Transverse colon (tissue), 4 donors: ENCODE measurements around the gene PXN. TPM values are rescaled to one million over a fixed set of nuclear protein-coding genes. Genes with fewer than 3 reads are reported as not detected.
A peak's percentile ranks its signal among the peaks of the same experiment; 100 is the strongest.

ENCODE experiments used
- DNase-seq: peaks from one replicate; pipeline ENCODE4 v3.0.0-alpha.2; 2019
- H3K27ac ChIP-seq, 4 donors: fragments of 200-600 bp; sonication (generic); 2 replicates each; pipeline ENCODE4 v1.5.1; 2016 to 2018; ENCODE audit warnings: inconsistent platforms in 4 of 4
- H3K27me3 ChIP-seq: fragments of 200-600 bp; sonication (generic); 2 replicates; pipeline ENCODE4 v1.5.1; 2017; ENCODE audit warnings: inconsistent platforms
- H3K36me3 ChIP-seq, 4 donors: fragments of 200-600 bp; sonication (generic); 2 replicates each; pipeline ENCODE4 v1.5.1; 2017 to 2019; ENCODE audit warnings: inconsistent platforms in 4 of 4
- H3K4me1 ChIP-seq, 4 donors: fragments of 200-600 bp; sonication (generic); 2 replicates each; pipeline ENCODE4 v1.5.1; 2017 to 2020; ENCODE audit warnings: inconsistent platforms in 4 of 4
- H3K4me3 ChIP-seq, 4 donors: fragments of 200-600 bp; sonication (generic); 1 replicate in 1 of 4; 2 replicates in 3 of 4; pipeline versions ENCODE4 v1.5.1 to v1.6.1; 2017 to 2019; ENCODE audit warnings: inconsistent platforms in 4 of 4
- H3K9me3 ChIP-seq, 2 donors: fragments of 200-600 bp; sonication (generic); 2 replicates each; pipeline ENCODE4 v1.5.1; 2017 to 2019; ENCODE audit warnings: inconsistent platforms in 2 of 2
- CTCF ChIP-seq, 5 experiments: fragments of 200-600 bp in 3 of 5; fragments of 450-650 bp in 2 of 5; sonication (generic) in 3 of 5; IDR thresholded peaks; 1 replicate in 2 of 5; 2 replicates in 3 of 5; pipeline ENCODE4 v1.5.1; 2016 to 2017; ENCODE audit warnings: antibody characterized with exemption in 5 of 5, inconsistent platforms in 3 of 5, mild to moderate bottlenecking in 2 of 5, moderate library complexity in 1 of 5
- EP300 ChIP-seq: sonication (generic); formaldehyde crosslinking; IDR thresholded peaks from one replicate; pipeline ENCODE4 v1.6.1; 2017; ENCODE audit warnings: antibody characterized with exemption, low read depth
- POLR2A ChIP-seq: fragments of 450-650 bp; IDR thresholded peaks from one replicate; pipeline ENCODE4 v1.6.1; 2016; ENCODE audit warnings: antibody characterized with exemption, mild to moderate bottlenecking, moderate library complexity
- POLR2AphosphoS5 ChIP-seq, 3 donors: sonication (generic); formaldehyde crosslinking; IDR thresholded peaks; one replicate each; pipeline ENCODE4 v1.6.1; 2016; ENCODE audit warnings: antibody characterized with exemption in 3 of 3
- whole genome bisulfite sequencing, 2 donors: methylation state at CpG; one replicate each; pipeline ENCODE4 v1.1.5; 2018; ENCODE audit warnings: low coverage in 1 of 2; 5-methylcytosine and 5-hydroxymethylcytosine counted together
- in situ Hi-C, 4 donors: fragments of 200-750 bp; cut with MboI; loops; one replicate each; pipeline versions ENCODE4 v1.15.0 to v1.15.1; 2017; ENCODE audit warnings: low sequenced_read_pairs in 3 of 4, low pct_ligation_motif_present in 1 of 4, low pct_unique_long_range_greater_than_20kb in 1 of 4
- intact Hi-C: fragments of 100-400 bp; cut with DNase I; formaldehyde crosslinking; loops from one replicate; pipeline ENCODE4 v1.15.1; 2023; ENCODE audit warnings: low total_unique reads
- total RNA-seq, 4 donors: library from RNA; depleted of rRNA; stranded (reverse); fragments of >200 nt; gene quantifications; one replicate each; pipeline ENCODE4 v1.1.0, GENCODE V29; 2016

Gene PXN
- total RNA-seq, 4 donors from 2014 or later = 101 to 328 (median 198) TPM

GRCh38 chr12:120228291-120229070 lies 37.0 kb downstream of the PXN start:
- H3K27me3 ChIP-seq = no peaks in the 10 kb centered on the region
- 18% methylated on average over 21 of the region's 23 CpGs; no CpG with 5 or more reads in 1 of the 2 donors for WGBS, 2 donors
- in situ Hi-C loops (loop anchor here in 1 of 4 donors (5.0 kb wide), 1 partner anchor 44 kb away; no protein-coding TSS in a partner anchor), intact Hi-C loops (loop anchor here (2.0 kb wide), 1 partner anchor 36 kb away; the partner anchor contains the start of gene PXN)
- H3K9me3 ChIP-seq = no peaks in the 10 kb centered on the region
- peaks cover 63 to 98% (median 91%) of the 10 kb centered on the region in 4 donors for H3K4me1 ChIP-seq
- peak; percentile 94 for DNase-seq
- H3K4me3 ChIP-seq = no peak overlapping the region
- H3K36me3 ChIP-seq = no peaks in the 10 kb centered on the region
- H3K27ac ChIP-seq = peak overlapping the region; percentile 88 to 92 (median 90)
- TF ChIP-seq POLR2A = no peak
- TF ChIP-seq POLR2AphosphoS5 (IDR thresholded peaks at IDR 0.05) = peak; percentile 31 to 65 (median 62)
- no peak for TF ChIP-seq EP300
- TF ChIP-seq CTCF (IDR thresholded peaks at IDR 0.05) = peak; percentile 92 to 98 (median 95)

GRCh38 chr12:120228041-120228290 lies 37.6 kb downstream of the PXN start:
- intact Hi-C loops = loop anchor here (2.0 kb wide), 1 partner anchor 37 kb away; the partner anchor contains the start of gene PXN
- Histone ChIP-seq H3K27ac (peak overlapping the region; percentile 88 to 92 (median 90)), H3K36me3 (peaks cover 0 to under 1% (median 0%) of the 10 kb centered on the region in 4 donors), H3K27me3 (no peaks in the 10 kb centered on the region), H3K9me3 (no peaks in the 10 kb centered on the region), H3K4me3 (no peak overlapping the region), H3K4me1 (peaks cover 58 to 94% (median 88%) of the 10 kb centered on the region in 4 donors)
- WGBS, 2 donors = 38% methylated on average over 3 of the region's 3 CpGs; no CpG with 5 or more reads in 1 of the 2 donors
- TF ChIP-seq CTCF (IDR thresholded peaks at IDR 0.05) = no peak
- in situ Hi-C loops = loop anchor here in 1 of 4 donors (5.0 kb wide), 1 partner anchor 44 kb away; no protein-coding TSS in a partner anchor
- DNase-seq = no peak

- H3K4me1 ChIP-seq = peaks cover 57 to 89% (median 84%) of the 10 kb centered on the region in 4 donors
- intact Hi-C loops = loop anchor here (2.0 kb wide), 1 partner anchor 37 kb away; the partner anchor contains the start of gene PXN
- no peaks in the 10 kb centered on the region for H3K9me3 ChIP-seq
- TF ChIP-seq CTCF (IDR thresholded peaks at IDR 0.05) = no peak
- TF ChIP-seq POLR2A = no peak
- TF ChIP-seq EP300 = no peak
- no peak for TF ChIP-seq POLR2AphosphoS5 (IDR thresholded peaks at IDR 0.05)
- 81 to 100% methylated on average over 1 to 8 of the region's 8 CpGs for WGBS, 2 donors
- H3K27ac ChIP-seq = peak overlapping the region; percentile 88 to 92 (median 90)
- in situ Hi-C loops = loop anchor here in 1 of 4 donors (5.0 kb wide), 1 partner anchor 45 kb away; no protein-coding TSS in a partner anchor
- peaks cover 0 to 5% (median 2%) of the 10 kb centered on the region in 4 donors for H3K36me3 ChIP-seq
- DNase-seq = no peak
- no peaks in the 10 kb centered on the region for H3K27me3 ChIP-seq
- H3K4me3 ChIP-seq = no peak overlapping the region
Observed at GRCh38 chr12:120227233-120228040, 38.1 kb downstream of the PXN start.
